AG08395 (cell line): ENCODE data around the gene SMIM1.

Experiments used
- DNase-seq: peaks from one replicate; pipeline ENCODE4 v3.0.0; 2012; ENCODE audit warnings: mixed read lengths, low spot score

The SMIM1 gene

GRCh38 chr1:3822421-3822820 lies 49.9 kb downstream of the SMIM1 start:
- no peak for DNase-seq

GRCh38 chr1:3824650-3825049 lies 52.1 kb downstream of the SMIM1 start:
- DNase-seq = no peak

GRCh38 chr1:3825356-3825755 lies 52.8 kb downstream of the SMIM1 start:
- DNase-seq = no peak
